NB4 (cell line): ENCODE measurements around the gene PPL.

Experiments
- DNase-seq: peaks from one replicate; pipeline ENCODE4 v3.0.0; 2010; ENCODE audit warnings: low read depth
- H3K4me3 ChIP-seq: one replicate; pipeline ENCODE4 v1.5.1; 2011; ENCODE audit warnings: mild to moderate bottlenecking, low read depth, low read length, moderate library complexity
- MYC ChIP-seq: IDR thresholded peaks from 2 replicates; pipeline ENCODE4 v1.6.1; 2011; ENCODE audit warnings: low read depth, low read length
- POLR2A ChIP-seq: IDR thresholded peaks from 2 replicates; pipeline ENCODE4 v1.6.1; 2011; ENCODE audit warnings: mild to moderate bottlenecking; ENCODE audit not compliant: insufficient read length; ENCODE audit errors: extremely low read depth
- TF ChIP-seq, protein P1 (sequence below): IDR thresholded peaks from 2 replicates; pipeline ENCODE4 v1.6.1; 2011; ENCODE audit warnings: low read depth, low read length
- TF ChIP-seq, protein P2 (sequence below): IDR thresholded peaks from one replicate; pipeline ENCODE4 v1.5.1; 2012; ENCODE audit warnings: low read depth, low read length

Gene PPL

DNA sequence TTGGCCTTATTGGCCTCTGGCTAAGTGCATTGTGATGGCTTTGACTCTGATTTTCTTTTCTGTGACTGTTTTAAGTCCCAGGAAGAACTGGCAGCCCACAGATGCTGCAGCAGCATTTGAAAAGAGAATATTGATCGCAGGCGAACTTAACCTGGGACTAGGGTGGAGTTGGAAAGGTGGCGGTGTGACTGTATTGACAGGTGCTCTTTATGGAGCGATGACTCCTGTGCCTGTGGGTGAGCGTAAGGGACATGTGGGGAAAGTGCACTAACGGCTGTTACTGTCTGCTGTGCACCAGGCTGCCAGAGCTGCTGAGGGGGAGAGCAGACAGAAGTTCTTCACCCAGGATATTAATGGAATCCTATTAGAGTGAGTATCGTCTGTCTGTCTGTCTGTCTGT, 68.4 kb downstream of the PPL start:
- no peak for DNase-seq
- H3K4me3 ChIP-seq: no peak overlapping the region
- TF ChIP-seq POLR2A: no peak
- TF ChIP-seq, protein P1, sequence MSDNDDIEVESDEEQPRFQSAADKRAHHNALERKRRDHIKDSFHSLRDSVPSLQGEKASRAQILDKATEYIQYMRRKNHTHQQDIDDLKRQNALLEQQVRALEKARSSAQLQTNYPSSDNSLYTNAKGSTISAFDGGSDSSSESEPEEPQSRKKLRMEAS: no peak
- TF ChIP-seq MYC: no peak
- TF ChIP-seq, protein P2, sequence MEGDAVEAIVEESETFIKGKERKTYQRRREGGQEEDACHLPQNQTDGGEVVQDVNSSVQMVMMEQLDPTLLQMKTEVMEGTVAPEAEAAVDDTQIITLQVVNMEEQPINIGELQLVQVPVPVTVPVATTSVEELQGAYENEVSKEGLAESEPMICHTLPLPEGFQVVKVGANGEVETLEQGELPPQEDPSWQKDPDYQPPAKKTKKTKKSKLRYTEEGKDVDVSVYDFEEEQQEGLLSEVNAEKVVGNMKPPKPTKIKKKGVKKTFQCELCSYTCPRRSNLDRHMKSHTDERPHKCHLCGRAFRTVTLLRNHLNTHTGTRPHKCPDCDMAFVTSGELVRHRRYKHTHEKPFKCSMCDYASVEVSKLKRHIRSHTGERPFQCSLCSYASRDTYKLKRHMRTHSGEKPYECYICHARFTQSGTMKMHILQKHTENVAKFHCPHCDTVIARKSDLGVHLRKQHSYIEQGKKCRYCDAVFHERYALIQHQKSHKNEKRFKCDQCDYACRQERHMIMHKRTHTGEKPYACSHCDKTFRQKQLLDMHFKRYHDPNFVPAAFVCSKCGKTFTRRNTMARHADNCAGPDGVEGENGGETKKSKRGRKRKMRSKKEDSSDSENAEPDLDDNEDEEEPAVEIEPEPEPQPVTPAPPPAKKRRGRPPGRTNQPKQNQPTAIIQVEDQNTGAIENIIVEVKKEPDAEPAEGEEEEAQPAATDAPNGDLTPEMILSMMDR: no peak

DNA sequence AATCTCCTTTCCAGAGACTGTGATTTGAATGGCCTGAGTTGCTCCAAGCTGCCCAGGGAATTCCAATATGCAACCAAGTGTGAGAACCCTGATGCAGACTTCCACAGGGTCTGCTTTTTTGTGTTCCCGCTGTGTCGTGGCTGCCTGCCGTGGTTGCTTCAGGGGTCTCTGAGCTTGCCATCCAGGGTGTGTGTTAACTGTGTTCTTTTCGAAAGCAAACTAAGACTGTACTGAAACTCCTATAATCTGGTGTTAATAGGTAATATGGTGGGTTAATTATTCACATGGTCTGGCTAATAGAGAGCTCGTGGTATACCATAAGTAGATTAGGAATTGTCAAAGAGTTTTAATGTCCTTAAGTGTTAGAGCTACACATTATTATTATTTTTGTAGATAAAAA, 68.9 kb downstream of the PPL start:
- TF ChIP-seq MYC (no peak), POLR2A (no peak)
- TF ChIP-seq, protein P1: no peak
- TF ChIP-seq, protein P2: no peak
- DNase-seq: no peak
- no peak overlapping the region for H3K4me3 ChIP-seq

DNA sequence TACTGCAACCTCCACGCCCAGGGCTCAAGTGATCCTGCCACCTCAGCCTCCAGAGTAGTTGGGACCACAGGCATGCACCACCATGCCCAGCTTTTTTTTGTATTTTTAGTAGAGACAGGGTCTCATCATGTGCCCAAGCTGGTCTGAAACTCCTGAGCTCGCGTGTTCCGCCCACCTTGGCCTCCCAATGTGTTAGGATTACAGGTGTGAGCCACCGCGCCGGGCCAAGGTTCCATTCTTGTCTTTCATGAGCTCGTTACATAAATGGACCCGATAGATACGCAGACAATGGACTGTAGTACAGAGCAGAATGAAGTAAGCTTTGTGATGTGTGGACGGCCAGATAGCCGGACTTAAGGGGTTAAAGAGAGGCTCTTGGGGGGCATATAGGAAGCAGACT, 70.4 kb downstream of the PPL start:
- TF ChIP-seq MYC (no peak), POLR2A (no peak)
- TF ChIP-seq, protein P1: no peak
- TF ChIP-seq, protein P2: no peak
- DNase-seq: no peak
- H3K4me3 ChIP-seq: no peak overlapping the region

DNA sequence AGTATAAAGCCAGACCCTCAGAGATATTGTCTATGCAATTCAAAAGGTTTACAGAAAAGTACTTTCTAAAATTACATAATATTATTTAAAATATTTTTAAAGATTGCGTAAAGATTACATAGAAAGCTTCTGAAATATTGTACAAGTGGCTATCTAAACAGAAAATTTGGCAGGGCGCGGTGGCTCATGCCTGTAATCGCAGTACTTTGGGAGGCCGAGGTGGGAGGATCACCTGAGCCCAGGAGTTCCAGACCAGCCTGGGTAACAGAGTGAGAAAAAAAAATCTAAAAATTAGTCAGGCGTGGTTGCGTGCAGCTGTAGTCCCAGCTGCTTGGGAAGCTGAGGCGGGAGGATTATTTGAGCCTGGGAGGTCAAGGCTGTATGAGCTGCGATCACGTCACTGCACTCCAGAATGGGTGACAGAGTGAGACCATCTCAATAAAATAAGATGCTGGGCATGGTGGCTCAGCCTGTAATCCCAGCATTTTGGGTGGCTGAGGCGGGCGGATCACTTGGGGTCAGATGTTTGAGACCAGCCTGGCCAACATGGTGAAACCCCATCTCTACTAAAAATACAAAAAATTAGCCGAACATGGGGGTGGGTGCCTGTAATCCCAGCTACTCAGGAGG, 71.6 kb downstream of the PPL start:
- no peak for DNase-seq
- TF ChIP-seq, protein P1: no peak
- no peak for TF ChIP-seq MYC
- no peak for TF ChIP-seq POLR2A
- TF ChIP-seq, protein P2: no peak
- H3K4me3 ChIP-seq: no peak overlapping the region

DNA sequence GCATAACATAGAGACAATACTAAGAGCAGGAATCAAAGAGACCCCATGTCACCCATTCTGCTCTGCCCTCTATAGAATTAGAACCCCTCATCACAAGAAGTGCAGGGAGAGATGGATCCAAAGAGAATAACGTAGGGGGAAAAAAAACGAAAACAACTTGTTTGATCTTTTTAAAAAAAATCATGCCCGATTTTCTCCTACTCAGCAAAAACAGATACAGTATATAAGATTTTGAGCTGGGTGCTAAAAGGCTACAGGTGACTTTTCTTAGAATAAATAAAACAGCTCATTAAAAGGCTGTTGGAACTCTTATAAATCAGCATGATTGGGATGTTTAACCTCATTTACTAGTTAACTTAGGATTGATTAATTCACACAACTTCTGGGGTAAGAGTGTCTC, 72.2 kb downstream of the PPL start:
- H3K4me3 ChIP-seq: no peak overlapping the region
- TF ChIP-seq, protein P2: no peak
- TF ChIP-seq, protein P1: no peak
- TF ChIP-seq POLR2A (no peak), MYC (no peak)
- DNase-seq: no peak
